ENCODE data around the gene SBK3.
A peak's percentile ranks its signal among the peaks of the same experiment; 100 is the strongest.
"Not testable (repeated sequence)": the region's sequence is repeated elsewhere in the genome, so short reads cannot be mapped to it uniquely, and the experiment has no call there.

The SBK3 gene

DNA sequence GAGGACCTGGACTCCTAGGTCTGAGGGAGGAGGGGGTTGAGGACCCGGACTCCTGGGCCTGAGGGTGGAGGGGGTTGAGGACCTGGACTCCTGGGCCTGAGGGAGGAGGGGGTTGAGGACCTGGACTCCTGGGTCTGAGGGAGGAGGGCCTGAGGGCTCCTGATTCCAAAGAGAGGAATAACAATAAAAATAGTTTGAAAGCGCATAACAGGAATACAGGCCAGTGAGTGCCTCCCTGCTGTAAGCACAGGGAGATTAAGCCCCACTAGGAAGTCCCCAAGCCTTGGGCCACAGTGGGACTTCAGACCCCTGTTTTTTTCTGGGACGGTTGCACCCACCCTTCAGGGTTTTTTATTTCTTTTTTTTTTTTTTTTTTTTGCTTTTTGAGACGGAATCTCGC lies 7.2 kb downstream of the SBK3 start:
- no peaks in the 10 kb centered on the region for H3K4me1 Mint-ChIP-seq
- peaks cover under 1% of the 10 kb centered on the region for H3K36me3 Mint-ChIP-seq
- H3K27ac Mint-ChIP-seq, result no peak overlapping the region
- no peak for ATAC-seq
- peaks cover 26% of the 10 kb centered on the region for H3K27me3 Mint-ChIP-seq
- no peak overlapping the region for H3K4me3 Mint-ChIP-seq
- H3K9me3 Mint-ChIP-seq, result peaks cover 12% of the 10 kb centered on the region

DNA sequence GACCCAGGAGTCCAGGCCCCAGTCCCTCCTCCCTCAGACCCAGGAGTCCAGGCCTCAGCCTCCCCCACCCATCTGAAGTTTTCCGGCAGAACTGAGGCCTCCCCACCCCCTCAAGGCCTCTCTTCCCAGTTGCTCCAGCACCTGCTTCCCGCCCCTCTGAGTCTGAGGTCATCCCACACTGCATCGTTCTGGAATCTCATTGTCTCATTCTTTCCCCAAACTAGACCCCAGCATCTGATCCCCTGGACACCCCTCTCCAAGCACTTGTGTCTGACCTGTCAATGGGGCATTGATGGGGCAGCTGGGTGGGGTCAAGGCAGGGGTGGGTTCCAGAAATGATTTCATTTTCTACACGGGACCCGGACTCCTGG lies 7.6 kb downstream of the SBK3 start:
- Mint-ChIP-seq H3K27me3 (peaks cover 22% of the 10 kb centered on the region), H3K4me1 (no peaks in the 10 kb centered on the region), H3K9me3 (peaks cover 8% of the 10 kb centered on the region), H3K36me3 (no peaks in the 10 kb centered on the region), H3K4me3 (no peak overlapping the region), H3K27ac (no peak overlapping the region)
- ATAC-seq, result no peak

DNA sequence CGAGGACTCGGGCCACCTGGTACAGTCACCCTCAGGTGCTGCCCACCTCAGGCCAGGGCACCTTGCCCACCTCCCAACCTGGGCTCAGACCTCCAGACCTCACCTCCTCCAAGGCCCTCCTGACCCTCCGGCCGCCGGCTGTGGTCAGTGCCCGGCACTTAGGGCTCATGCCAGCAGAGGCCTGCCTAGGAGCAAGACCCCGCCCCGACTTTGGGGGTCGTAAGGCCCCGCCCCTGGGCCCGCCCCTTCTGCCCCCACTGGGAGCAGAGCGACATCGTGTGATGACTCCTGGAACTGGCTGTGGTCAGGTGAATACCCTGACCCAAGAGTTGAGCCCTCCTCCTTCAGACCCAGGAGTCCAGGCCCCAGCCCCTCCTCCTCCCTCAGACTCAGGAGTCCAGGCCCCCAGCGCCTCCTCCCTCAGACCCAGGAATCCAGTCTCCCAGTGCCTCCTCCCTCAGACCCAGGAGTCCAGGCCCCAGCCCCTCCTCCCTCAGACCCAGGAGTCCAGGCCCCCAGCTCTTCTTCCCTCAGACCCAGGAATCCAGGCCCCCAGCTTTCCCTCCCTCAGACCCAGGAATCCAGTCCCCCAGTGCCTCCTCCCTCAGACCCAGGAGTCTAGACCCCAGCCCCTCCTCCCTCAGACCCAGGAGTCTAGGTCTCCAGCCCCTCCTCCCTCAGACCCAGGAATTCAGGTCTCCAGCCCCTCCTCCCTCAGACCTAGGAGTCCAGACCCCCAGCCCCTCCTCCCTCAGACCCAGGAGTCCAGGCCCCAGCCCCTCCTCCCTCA lies 8.2 kb downstream of the SBK3 start, which contains the start of gene SBK2:
Gene SBK2 (minus strand): TSS at position 183 of the 790 bp plus-strand sequence. CDS start 839 bp downstream, outside the sequence.
- peaks cover 2% of the 10 kb centered on the region for H3K9me3 Mint-ChIP-seq
- H3K4me3 Mint-ChIP-seq, result no peak within 1 kb of the TSS
- no peak for ATAC-seq
- H3K27me3 Mint-ChIP-seq, result peaks cover 16% of the 10 kb centered on the region
- H3K27ac Mint-ChIP-seq, result no peak within 1 kb of the TSS
- H3K36me3 Mint-ChIP-seq, result no peaks in the 10 kb centered on the region
- no peaks in the 10 kb centered on the region for H3K4me1 Mint-ChIP-seq

DNA sequence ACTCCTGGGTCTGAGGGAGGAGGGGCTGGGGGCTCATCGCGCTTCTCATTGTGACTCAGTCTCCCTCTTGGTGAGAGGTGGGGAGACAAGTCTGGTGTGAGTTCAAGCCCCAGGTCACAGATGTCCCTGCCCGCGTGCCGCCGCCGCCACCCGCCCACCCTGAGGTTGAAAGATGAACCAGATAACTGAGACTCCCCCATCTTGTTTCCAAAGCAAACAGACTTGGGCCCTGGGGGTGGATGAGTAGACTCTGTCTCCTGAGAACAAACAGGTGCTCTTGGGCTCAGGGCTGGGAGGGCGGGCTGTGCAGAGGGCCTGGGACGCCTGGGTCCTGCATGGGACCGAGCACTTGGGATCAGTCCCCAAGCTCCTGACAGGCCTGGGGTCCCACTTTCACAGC lies 9.0 kb downstream of the SBK3 start:
- H3K27me3 Mint-ChIP-seq, result peaks cover 10% of the 10 kb centered on the region
- H3K4me3 Mint-ChIP-seq, result no peak overlapping the region
- H3K9me3 Mint-ChIP-seq, result no peaks in the 10 kb centered on the region
- ATAC-seq, result no peak
- H3K36me3 Mint-ChIP-seq, result no peaks in the 10 kb centered on the region
- H3K27ac Mint-ChIP-seq, result no peak overlapping the region
- H3K4me1 Mint-ChIP-seq, result no peaks in the 10 kb centered on the region

DNA sequence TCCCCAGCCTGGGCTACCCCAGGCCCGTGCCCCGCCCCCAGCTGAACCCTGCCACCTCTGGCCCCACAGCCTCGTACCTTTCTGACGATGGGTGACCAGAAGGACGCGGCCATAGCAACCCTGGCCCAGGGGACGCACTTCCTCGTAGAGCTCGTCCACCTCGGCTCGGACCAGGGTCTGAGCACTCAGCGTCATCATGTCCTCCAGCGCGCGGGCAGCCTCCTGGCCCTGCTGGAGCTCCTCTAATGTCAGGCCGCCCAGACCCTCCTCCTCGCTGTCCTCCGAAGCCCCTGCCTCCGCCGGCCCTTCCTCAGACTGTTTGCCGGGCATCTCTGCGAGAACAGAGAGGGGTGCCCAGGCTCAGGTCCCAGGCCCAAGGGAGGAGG lies 9.4 kb downstream of the SBK3 start:
- ATAC-seq, result peak; percentile 34
- H3K36me3 Mint-ChIP-seq, result no peaks in the 10 kb centered on the region
- no peaks in the 10 kb centered on the region for H3K9me3 Mint-ChIP-seq
- no peaks in the 10 kb centered on the region for H3K4me1 Mint-ChIP-seq
- H3K27ac Mint-ChIP-seq, result no peak overlapping the region
- no peak overlapping the region for H3K4me3 Mint-ChIP-seq
- peaks cover 10% of the 10 kb centered on the region for H3K27me3 Mint-ChIP-seq

DNA sequence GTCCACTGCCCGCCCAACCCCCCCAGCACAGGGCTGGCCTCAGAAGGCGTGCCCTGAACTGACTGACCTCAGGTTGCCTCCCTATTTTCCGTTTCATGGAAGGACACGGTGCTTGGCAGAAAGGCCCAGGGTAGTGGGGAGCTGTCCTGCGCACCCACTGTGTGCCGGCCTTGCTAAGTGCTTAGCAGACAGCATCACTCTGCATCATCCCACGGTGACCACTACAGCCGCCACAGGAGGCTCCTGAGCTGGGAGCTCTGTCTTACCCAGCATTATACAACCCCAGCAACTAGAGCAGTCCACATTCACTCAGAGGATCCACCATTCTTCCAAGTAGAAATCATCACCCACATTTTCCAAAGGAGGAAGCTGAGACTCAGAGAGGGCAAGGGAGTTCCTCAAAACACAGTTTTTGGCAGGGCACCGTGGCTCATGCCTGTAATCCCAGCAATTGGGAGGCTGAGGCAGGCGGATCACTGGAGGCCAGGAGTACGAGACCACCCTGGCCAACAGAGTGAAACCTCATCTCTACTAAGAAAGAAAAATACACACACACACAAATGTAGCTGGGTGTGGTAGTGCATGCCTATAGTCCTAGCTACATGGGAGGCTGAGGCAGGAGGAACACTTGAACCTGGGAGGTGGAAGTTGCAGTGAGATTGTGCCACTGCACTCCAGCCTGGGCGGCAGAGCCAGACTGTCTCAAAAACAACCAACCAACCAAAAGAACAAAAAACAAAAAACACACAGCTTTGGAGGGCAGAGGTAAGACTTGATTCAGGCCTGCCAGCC lies 10.0 kb downstream of the SBK3 start:
- Mint-ChIP-seq H3K27ac (no peak overlapping the region), H3K4me3 (no peak overlapping the region), H3K4me1 (no peaks in the 10 kb centered on the region), H3K36me3 (no peaks in the 10 kb centered on the region), H3K9me3 (no peaks in the 10 kb centered on the region), H3K27me3 (peaks cover 10% of the 10 kb centered on the region)
- no peak for ATAC-seq

DNA sequence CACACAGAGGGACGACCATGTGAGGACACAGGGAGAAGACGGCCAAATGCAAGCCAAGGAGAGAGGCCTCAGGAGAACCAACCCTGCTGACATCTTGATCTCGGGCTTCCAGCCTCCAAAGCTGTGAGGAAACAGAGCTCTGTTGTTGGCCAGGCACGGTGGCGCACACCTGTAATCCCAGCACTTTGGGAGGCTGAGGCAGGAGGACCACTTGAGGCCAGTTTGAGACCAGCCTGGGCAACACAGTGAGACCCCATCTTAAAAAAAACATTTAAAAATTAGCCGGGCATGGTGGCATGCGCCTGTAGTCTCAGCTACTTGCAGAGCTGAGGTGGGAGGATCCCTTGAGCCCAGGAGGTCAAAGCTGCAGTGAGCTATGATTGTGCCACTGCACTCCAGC lies 11.1 kb downstream of the SBK3 start:
- H3K9me3 Mint-ChIP-seq, H3K4me1 Mint-ChIP-seq, ATAC-seq, H3K4me3 Mint-ChIP-seq, H3K27ac Mint-ChIP-seq, H3K36me3 Mint-ChIP-seq: not testable (repeated sequence)
- peaks cover 10% of the 10 kb centered on the region for H3K27me3 Mint-ChIP-seq

DNA sequence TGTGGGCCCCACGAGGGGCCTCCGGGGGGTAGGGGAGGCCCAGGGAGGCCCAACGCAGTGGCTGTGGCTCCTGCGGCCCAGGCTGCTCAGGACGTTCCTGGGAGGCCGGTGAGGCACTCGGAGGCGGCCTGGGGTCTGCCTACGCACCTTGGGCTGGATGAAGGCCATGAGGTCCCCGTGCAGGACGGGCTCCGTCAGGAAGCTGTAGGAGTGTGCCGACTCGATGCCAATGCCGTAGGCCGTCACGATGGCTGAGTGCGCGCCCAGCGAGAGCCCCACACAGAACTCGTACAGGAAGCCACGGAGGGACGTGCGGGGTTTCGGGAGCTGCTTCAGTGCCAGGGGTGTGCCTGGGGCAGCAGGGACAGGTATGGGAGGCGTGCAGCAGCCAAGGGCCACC lies 14.3 kb downstream of the SBK3 start:
- ATAC-seq, result peak; percentile 29
- Mint-ChIP-seq H3K4me3 (no peak overlapping the region), H3K36me3 (no peaks in the 10 kb centered on the region), H3K4me1 (no peaks in the 10 kb centered on the region), H3K9me3 (no peaks in the 10 kb centered on the region), H3K27ac (no peak overlapping the region), H3K27me3 (peaks cover 10% of the 10 kb centered on the region)

DNA sequence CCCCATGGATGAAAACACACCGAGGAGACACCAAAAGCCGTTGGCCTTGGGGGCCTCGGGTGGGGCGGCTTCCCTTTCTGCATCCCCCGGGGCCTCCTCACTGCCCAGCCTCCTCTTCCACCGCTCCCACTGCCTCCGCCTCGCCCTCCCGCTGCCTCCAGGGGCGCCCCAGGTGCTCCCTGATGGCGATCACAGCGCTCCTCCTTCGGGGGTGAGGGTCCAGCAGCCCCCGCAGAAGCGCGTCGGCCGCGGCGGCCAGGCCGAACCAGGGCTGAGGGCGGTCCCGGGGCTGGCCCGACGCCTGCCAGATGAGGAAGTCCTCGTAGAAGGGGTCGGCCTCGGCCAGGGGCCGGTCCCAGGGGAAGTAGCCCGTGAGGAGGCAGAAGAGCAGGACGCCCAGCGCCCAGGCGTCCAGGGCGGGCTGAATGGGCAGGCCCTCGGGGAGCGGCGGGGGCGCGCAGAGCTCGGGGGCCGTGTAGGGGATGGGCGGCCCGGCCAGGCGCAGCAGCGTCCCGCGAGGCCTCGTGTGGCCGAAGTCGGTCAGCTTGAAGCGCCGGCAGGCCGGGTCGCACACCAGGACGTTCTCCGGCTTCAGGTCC lies 15.6 kb downstream of the SBK3 start:
- Mint-ChIP-seq H3K4me3 (no peak overlapping the region), H3K9me3 (no peaks in the 10 kb centered on the region), H3K36me3 (no peaks in the 10 kb centered on the region), H3K27ac (no peak overlapping the region), H3K4me1 (no peaks in the 10 kb centered on the region), H3K27me3 (peaks cover 10% of the 10 kb centered on the region)
- peak; percentile 39 for ATAC-seq

DNA sequence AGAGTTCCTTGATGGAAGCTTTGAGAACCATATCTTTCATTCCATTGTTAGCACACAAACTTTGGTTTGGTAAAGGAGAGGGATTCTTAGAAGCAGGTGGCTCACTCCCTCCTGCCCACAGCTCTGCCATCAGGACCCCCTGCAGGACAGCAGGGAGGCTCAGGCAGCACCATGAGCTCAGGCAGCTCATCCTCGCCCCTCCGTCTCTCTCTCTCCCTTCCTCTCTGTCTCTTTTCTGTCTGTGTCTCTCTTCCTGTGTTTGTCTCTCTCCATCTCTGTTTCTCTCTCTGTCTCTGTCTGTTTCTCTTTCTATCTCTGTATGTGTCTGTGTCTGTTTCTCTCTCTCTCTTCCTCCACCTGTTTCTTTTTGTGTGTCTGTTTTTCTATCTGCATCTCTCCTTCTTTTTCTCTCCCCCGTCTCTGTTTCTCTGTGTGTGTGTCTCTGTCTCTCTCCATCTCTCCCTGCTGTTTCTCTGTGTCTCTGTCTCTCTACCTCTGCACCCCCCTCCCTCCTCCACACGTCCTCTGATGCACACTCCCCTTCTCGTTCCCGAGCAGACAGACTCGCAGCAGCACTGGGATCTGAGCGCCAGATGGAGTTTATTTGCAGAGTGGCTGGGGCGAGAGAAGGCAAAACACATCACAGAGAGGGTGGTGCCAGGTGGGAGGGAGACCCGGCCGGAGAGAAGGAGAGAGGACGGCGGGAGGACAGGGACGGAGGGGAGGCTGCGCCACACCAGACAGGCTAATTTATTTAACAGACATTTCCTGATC lies 17.1 kb downstream of the SBK3 start:
- Mint-ChIP-seq H3K36me3 (no peaks in the 10 kb centered on the region), H3K4me3 (no peak overlapping the region), H3K4me1 (no peaks in the 10 kb centered on the region), H3K27ac (no peak overlapping the region), H3K27me3 (no peaks in the 10 kb centered on the region), H3K9me3 (no peaks in the 10 kb centered on the region)
- no peak for ATAC-seq

DNA sequence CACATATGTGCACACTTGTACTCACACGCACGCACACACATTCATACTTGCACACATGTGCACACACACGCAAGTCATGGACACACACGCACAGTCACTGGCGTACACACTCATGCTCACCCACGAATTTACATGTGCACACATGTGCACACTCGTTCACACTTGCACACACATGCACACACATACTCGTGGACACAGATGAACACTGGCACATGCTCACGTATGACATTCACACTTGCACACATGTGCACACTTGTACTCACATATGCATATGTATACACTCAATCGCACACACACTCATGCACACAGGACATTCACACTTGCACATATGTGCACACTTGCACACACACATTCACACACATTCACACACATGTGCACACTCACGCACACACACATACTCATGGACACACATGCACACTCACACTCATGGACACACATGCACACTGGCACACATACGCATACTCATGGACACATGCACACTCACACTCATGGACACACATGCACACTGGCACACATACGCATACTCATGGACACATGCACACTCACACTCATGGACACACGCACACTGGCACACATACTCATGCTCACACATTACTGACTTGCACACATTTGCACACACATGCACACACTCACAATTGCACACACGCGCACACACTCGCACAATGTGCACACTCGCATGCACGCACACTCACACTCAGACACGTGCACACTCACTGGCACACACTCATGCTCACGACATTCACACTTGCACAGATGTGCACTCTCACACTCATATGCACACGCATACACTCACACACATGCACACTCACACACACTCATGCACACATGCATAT lies 17.9 kb downstream of the SBK3 start:
- no peaks in the 10 kb centered on the region for H3K36me3 Mint-ChIP-seq
- no peak for ATAC-seq
- H3K4me1 Mint-ChIP-seq, result no peaks in the 10 kb centered on the region
- no peak overlapping the region for H3K4me3 Mint-ChIP-seq
- H3K9me3 Mint-ChIP-seq, result no peaks in the 10 kb centered on the region
- H3K27me3 Mint-ChIP-seq, result no peaks in the 10 kb centered on the region
- no peak overlapping the region for H3K27ac Mint-ChIP-seq

DNA sequence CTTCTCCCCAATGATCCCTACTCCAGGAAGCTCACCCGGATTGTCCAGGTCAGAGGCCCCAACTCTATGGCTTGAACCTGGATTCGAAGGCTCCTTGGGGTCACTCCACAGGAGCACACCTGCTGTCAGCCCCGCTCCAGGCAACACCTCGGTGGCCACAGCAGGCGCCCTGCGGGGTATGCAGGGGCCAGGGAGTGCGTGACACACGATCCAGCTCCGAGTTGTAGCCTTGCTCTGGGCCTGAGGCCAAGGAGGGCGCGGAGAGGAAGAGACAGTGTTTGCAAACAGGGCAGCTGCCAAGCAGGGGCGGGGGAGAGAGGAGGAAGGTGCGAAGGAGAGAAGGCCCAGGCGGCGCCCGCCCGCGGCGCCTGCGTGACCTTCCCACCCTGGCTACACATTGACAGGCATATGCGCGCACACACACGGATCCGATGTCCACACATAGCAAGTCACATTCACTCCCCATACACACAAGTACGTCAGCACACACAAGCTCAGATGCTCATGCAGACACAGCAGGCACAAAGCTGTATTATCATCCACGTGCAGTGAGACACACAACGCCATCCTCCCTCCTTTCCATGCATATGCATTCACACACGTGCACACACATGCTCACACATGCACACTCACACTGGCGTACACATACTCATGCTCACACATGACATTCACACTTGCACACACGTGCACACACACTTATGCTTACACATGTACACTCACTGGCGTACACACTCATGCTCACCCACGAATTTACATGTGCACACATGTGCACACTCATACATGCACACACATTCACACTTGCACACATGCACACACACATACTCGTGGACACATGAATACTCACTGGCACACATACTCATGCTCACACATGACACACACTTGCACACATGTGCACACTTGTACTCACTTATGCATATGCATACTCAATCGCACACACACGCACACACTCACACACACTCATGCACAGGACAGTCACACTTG lies 18.8 kb downstream of the SBK3 start:
- Mint-ChIP-seq H3K4me1 (no peaks in the 10 kb centered on the region), H3K4me3 (no peak overlapping the region), H3K9me3 (no peaks in the 10 kb centered on the region), H3K27me3 (no peaks in the 10 kb centered on the region), H3K27ac (no peak overlapping the region), H3K36me3 (no peaks in the 10 kb centered on the region)
- ATAC-seq, result no peak

DNA sequence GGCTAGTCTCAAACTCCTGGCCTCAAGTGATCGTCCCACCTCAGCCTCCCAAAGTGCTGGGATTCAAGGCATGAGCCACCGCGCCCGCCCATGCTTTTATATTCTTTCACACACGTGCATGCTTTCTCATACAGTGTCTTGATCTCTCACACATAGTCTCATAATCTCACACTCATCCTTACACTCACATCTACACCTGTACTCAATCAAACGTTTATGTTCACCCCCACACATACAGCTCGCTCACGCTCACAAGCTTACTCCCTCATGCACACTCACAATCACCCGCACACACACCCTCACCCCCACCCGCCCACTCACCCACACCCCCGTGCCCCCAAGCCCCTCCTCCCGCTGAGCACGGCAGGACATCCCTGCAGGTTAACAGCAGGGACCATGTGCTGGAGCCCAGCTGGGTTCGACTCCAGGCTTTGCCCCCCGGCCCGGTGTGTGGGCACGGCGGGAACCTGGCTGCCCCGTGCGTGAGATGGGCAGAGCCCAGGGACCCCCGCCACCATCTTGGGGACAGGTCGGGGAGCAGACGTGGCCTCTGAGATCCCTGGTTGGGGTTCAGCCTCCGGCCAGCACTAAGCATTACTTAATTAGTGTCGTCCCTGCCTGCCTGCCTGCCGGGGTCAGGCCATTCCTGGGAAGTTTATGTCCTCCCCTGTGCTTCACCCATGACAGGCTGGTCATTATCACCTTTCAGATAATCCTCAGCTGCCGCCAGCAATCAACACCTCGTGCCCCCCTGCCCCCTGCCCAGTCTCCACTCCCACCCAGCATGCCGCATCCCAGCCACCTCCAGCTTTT lies 19.8 kb downstream of the SBK3 start:
- H3K36me3 Mint-ChIP-seq, result no peaks in the 10 kb centered on the region
- no peaks in the 10 kb centered on the region for H3K9me3 Mint-ChIP-seq
- H3K27ac Mint-ChIP-seq, result no peak overlapping the region
- no peaks in the 10 kb centered on the region for H3K4me1 Mint-ChIP-seq
- H3K27me3 Mint-ChIP-seq, result no peaks in the 10 kb centered on the region
- no peak for ATAC-seq
- H3K4me3 Mint-ChIP-seq, result no peak overlapping the region
